GM12892 (cell line): Measurements from ENCODE around the gene WDFY2.

Source experiments
- POLR2A ChIP-seq: IDR thresholded peaks from 2 replicates; pipeline ENCODE4 v1.6.1; 2011; ENCODE audit warnings: low read depth, low read length, control low read depth
- POLR2AphosphoS5 ChIP-seq: IDR thresholded peaks from 2 replicates; pipeline ENCODE4 v1.6.1; 2011; ENCODE audit warnings: low read depth, low read length, control low read depth
- TAF1 ChIP-seq: IDR thresholded peaks from 2 replicates; pipeline ENCODE4 v1.6.1; 2011; ENCODE audit warnings: low read depth, mild to moderate bottlenecking, control low read depth, low read length, borderline replicate concordance

- peak; percentile 80 for TF ChIP-seq POLR2A
- TF ChIP-seq POLR2AphosphoS5, result peak; percentile 89
- peak; percentile 59 for TF ChIP-seq TAF1
These were observed 30.1 kb downstream of the WDFY2 start for GRCh38 chr13:51614350-51614786.
